Stimulated activated CD4-positive, alpha-beta T cell treated with anti-CD3 and anti-CD28 coated beads, Interleukin-15, amount 100 ng/mL, for 1 hour (primary cell): ENCODE results near the gene OR52E5.

ENCODE experiments used
- DNase-seq, 2 donors: peaks; one replicate each; pipeline ENCODE4 v3.0.0-alpha.2; 2020; ENCODE audit warnings: low read depth in 1 of 2, low spot score in 1 of 2

The OR52E5 gene

GRCh38 chr11:5932671-5933070 is 39.7 kb downstream of the OR52E5 start:
- no peak for DNase-seq

DNA sequence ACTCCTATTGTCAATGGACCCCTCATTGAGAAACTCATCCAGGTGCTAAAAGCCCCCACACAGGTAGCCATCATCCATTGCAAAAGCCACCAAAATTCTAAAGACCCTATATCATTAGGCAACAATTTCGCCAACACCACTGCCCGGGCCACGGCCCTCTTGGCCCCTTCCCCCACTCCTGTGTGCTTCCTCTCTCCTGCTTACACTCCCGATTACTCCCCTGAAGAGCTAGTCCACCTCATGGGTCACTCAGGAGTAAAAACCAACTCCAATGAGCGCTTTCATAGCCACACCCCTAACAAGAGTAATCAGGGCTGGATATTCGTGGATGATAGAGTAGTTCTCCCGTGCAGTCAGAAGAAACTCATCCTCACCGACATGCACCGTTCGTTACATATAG is 40.1 kb downstream of the OR52E5 start:
- no peak for DNase-seq

- no peak for DNase-seq
Observed at GRCh38 chr11:5937868-5938602, 45.0 kb downstream of the OR52E5 start.

DNA sequence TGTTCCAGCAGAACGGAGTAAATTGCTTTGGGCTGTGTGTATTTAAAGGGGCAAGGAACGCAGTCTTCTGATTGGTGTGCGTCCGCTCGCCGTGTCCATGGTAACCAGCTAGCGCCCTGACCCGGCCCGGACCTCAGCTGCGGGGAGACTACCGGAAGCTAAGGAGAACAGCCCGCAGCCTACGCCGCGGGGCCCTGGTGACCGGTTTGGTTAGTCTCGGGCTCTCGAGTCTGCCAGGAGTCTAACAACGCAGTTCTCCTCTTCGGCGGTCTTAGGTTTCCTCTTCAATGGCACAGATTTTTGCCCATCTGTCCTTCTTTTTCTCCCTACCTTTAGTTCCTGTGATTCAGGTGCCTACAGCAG is 45.6 kb downstream of the OR52E5 start:
- no peak for DNase-seq

DNA sequence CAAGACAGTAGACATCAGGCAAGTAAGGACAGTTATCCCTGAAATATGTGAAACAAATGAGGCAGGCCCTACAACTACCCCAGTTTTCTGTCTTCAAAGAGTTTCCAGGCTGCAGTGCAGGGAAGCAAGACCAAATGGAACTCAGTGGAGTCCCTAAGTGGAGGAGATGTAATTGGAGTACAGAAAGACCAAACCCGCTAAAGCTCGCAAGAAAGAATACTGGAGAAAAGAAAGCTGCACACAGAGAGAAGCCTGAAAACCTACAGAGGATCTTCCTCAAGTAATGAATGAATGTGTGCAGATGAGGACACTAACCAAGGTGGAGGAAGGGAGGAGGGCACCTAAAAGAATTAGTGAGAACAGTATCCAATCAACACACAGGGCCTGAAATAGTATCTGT is 47.7 kb downstream of the OR52E5 start:
- no peak for DNase-seq

GRCh38 chr11:5941951-5942350 is 48.9 kb downstream of the OR52E5 start, which contains the start of gene OR56A3:
TSS of gene OR56A3 (plus strand) at chr11:5942251. CDS start at chr11:5947347, 5,096 bp downstream.
- no peak for DNase-seq
